H1 (cell line): ENCODE measurements around the gene PNRC2. TPM values are rescaled to one million over a fixed set of nuclear protein-coding genes. Genes with fewer than 3 reads are reported as not detected.

Experiments
- CTCF ChIA-PET: fragments of 300-600 bp; sonication (Branson Sonifier 250); formaldehyde crosslinking; loops from one replicate; lab custom pipeline; 2021; ENCODE audit not compliant: partially characterized antibody; lab: Charles Lee
- POLR2A ChIA-PET: fragments of 300-600 bp; sonication (Branson Sonifier 250); formaldehyde crosslinking; loops from one replicate; lab custom pipeline; 2021; ENCODE audit warnings: inconsistent platforms; ENCODE audit not compliant: partially characterized antibody; lab: Charles Lee
- DNase-seq, 2 experiments: peaks; one replicate each; pipeline versions ENCODE4 v3.0.0 to v3.0.0-alpha.2; 2010 to 2022; ENCODE audit warnings: low spot score in 2 of 2, low read depth in 1 of 2, mixed read lengths in 1 of 2
- FAIRE-seq: peaks from 2 replicates; lab custom pipeline; 2011; peaks lifted over from hg19 to GRCh38; lab: Jason Lieb, UNC
- H2AFZ ChIP-seq: 2 replicates; pipeline ENCODE4 v1.8.1; 2012; ENCODE audit warnings: low read length, inconsistent platforms
- H2AK5ac ChIP-seq: 2 replicates; pipeline ENCODE4 v1.6.1; 2013; ENCODE audit warnings: low read depth, low read length
- H2BK120ac ChIP-seq: replicated peaks from 2 replicates; pipeline ENCODE3; 2013; ENCODE audit warnings: low read depth, low read length, inconsistent platforms
- H2BK12ac ChIP-seq: 2 replicates; pipeline ENCODE4 v1.6.1; 2013; ENCODE audit warnings: low read depth, low read length
- H2BK15ac ChIP-seq: 2 replicates; pipeline ENCODE4 v1.6.1; 2013; ENCODE audit warnings: low read length
- H2BK20ac ChIP-seq: 2 replicates; pipeline ENCODE4 v1.6.1; 2013; ENCODE audit warnings: low read length
- H2BK5ac ChIP-seq: 2 replicates; pipeline ENCODE4 v1.6.1; 2013; ENCODE audit warnings: low read depth, low read length
- H3K14ac ChIP-seq: 2 replicates; pipeline ENCODE4 v1.6.1; 2013; ENCODE audit warnings: inconsistent platforms; ENCODE audit not compliant: insufficient read length
- H3K18ac ChIP-seq: 2 replicates; pipeline ENCODE4 v1.6.1; 2013; ENCODE audit warnings: low read length; ENCODE audit errors: extremely low read depth
- H3K23ac ChIP-seq: 2 replicates; pipeline ENCODE4 v1.6.1; 2013; ENCODE audit warnings: inconsistent platforms; ENCODE audit not compliant: insufficient read length
- H3K23me2 ChIP-seq: 2 replicates; pipeline ENCODE4 v1.6.1; 2013; ENCODE audit warnings: low read depth, low read length
- H3K27ac ChIP-seq: 2 replicates; pipeline ENCODE4 v1.6.1; 2011; ENCODE audit warnings: low read depth, low read length, inconsistent platforms
- H3K27me3 ChIP-seq, 4 experiments: replicated peaks in 1 of 4; 1 replicate in 1 of 4; 2 replicates in 3 of 4; pipeline versions ENCODE4 v1.6.1 to v1.8.1; 2011 to 2013; ENCODE audit warnings: low read length in 3 of 4, mild to moderate bottlenecking in 3 of 4, inconsistent platforms in 2 of 4, mixed read lengths in 2 of 4, moderate library complexity in 1 of 4; ENCODE audit not compliant: control insufficient read depth in 3 of 4, insufficient read depth in 3 of 4; ENCODE audit errors: extremely low read depth in 1 of 4
- H3K36me3 ChIP-seq, 4 experiments: 2 replicates each; pipeline versions ENCODE4 v1.6.1 to v1.8.1; 2011 to 2013; ENCODE audit warnings: mild to moderate bottlenecking in 4 of 4, low read length in 3 of 4, moderate library complexity in 2 of 4, control low read depth in 1 of 4, inconsistent platforms in 1 of 4; ENCODE audit not compliant: insufficient read depth in 4 of 4, control insufficient read depth in 2 of 4
- H3K4ac ChIP-seq: replicated peaks from 2 replicates; pipeline ENCODE3; 2013; ENCODE audit warnings: low read length, low read depth, mixed read lengths, inconsistent platforms; ENCODE audit not compliant: insufficient read length
- H3K4me1 ChIP-seq, 4 experiments: replicated peaks in 1 of 4; 1 replicate in 1 of 4; 2 replicates in 3 of 4; pipeline versions ENCODE4 v1.6.1 to v1.8.1; 2011 to 2013; ENCODE audit warnings: low read length in 3 of 4, inconsistent platforms in 2 of 4, mixed read lengths in 1 of 4; ENCODE audit not compliant: insufficient read depth in 4 of 4, control insufficient read depth in 3 of 4
- H3K4me2 ChIP-seq, 2 experiments: 2 replicates each; pipeline versions ENCODE4 v1.6.1 to v1.8.1; 2011 to 2013; ENCODE audit warnings: low read depth in 2 of 2, low read length in 2 of 2, control low read depth in 1 of 2, inconsistent platforms in 1 of 2, mild to moderate bottlenecking in 1 of 2; ENCODE audit not compliant: insufficient read depth in 1 of 2
- H3K4me3 ChIP-seq, 4 experiments: fragments of 200-600, 300-600 bp in 1 of 4; sonication (generic), shearing (Covaris generic), sonication (Bioruptor Twin) in 1 of 4; 2 replicates each; pipeline versions ENCODE4 v1.5.1 to v1.8.1; 2011 to 2016; ENCODE audit warnings: low read length in 4 of 4, low read depth in 3 of 4, control low read depth in 2 of 4, inconsistent platforms in 2 of 4, mild to moderate bottlenecking in 2 of 4, mixed read lengths in 1 of 4, moderate library complexity in 1 of 4; ENCODE audit not compliant: insufficient read depth in 2 of 4; ENCODE audit errors: extremely low read depth in 1 of 4
- H3K56ac ChIP-seq: replicated peaks from 2 replicates; pipeline ENCODE3; 2013; ENCODE audit warnings: low read depth, mild to moderate bottlenecking, mixed read lengths, low read length, inconsistent platforms; ENCODE audit not compliant: insufficient read length
- H3K79me1 ChIP-seq: 2 replicates; pipeline ENCODE4 v1.6.1; 2013; ENCODE audit warnings: low read depth, low read length, control low read depth
- H3K79me2 ChIP-seq, 2 experiments: 2 replicates each; pipeline versions ENCODE4 v1.6.1 to v1.8.1; 2012 to 2013; ENCODE audit warnings: low read length in 2 of 2, mild to moderate bottlenecking in 2 of 2, inconsistent platforms in 1 of 2; ENCODE audit not compliant: insufficient read depth in 2 of 2, control insufficient read depth in 1 of 2
- H3K9ac ChIP-seq, 4 experiments: replicated peaks in 1 of 4; 1 replicate in 1 of 4; 2 replicates in 3 of 4; pipeline versions ENCODE4 v1.6.1 to v1.8.1; 2011 to 2013; ENCODE audit warnings: low read depth in 3 of 4, low read length in 3 of 4, control low read depth in 2 of 4, mild to moderate bottlenecking in 2 of 4, moderate library complexity in 2 of 4, inconsistent platforms in 1 of 4; ENCODE audit errors: extremely low read depth in 1 of 4
- H3K9me3 ChIP-seq, 2 experiments: 2 replicates each; pipeline versions ENCODE4 v1.6.1 to v1.8.1; 2012 to 2013; ENCODE audit warnings: mild to moderate bottlenecking in 2 of 2, moderate library complexity in 2 of 2, control low read depth in 1 of 2, inconsistent platforms in 1 of 2, low read depth in 1 of 2, low read length in 1 of 2, mixed read lengths in 1 of 2; ENCODE audit not compliant: insufficient read depth in 2 of 2
- H4K20me1 ChIP-seq, 2 experiments: replicated peaks in 1 of 2; 2 replicates each; pipeline versions ENCODE3 to v1.8.1; 2011 to 2013; ENCODE audit warnings: inconsistent platforms in 2 of 2, low read length in 2 of 2, mild to moderate bottlenecking in 1 of 2; ENCODE audit not compliant: insufficient read depth in 2 of 2, control insufficient read depth in 1 of 2
- H4K5ac ChIP-seq: 2 replicates; pipeline ENCODE4 v1.6.1; 2013; ENCODE audit warnings: low read length, low read depth, mixed read lengths, inconsistent platforms; ENCODE audit not compliant: insufficient read length
- H4K8ac ChIP-seq: 2 replicates; pipeline ENCODE4 v1.8.0; 2013; ENCODE audit warnings: mild to moderate bottlenecking, moderate library complexity, low read length, inconsistent platforms; ENCODE audit not compliant: insufficient read depth; ENCODE audit errors: extremely low read depth
- H4K91ac ChIP-seq: replicated peaks from 2 replicates; pipeline ENCODE3; 2013; ENCODE audit warnings: low read length, mixed read lengths, inconsistent platforms; ENCODE audit not compliant: insufficient read length
- BCL11A ChIP-seq, 2 experiments: IDR thresholded peaks; one replicate each; pipeline ENCODE4 v1.6.1; 2011; ENCODE audit warnings: low read depth in 2 of 2, low read length in 2 of 2, mild to moderate bottlenecking in 2 of 2
- CREB1 ChIP-seq: IDR thresholded peaks from 2 replicates; pipeline ENCODE4 v1.6.1; 2012; ENCODE audit warnings: inconsistent platforms
- PHF8 ChIP-seq: fragments of 200-600 bp; sonication (generic); conservative IDR thresholded peaks from 2 replicates; pipeline ENCODE4 v1.7.1; 2012; ENCODE audit warnings: low read depth, mild to moderate bottlenecking, inconsistent platforms, low read length, moderate library complexity
- RBBP5 ChIP-seq: IDR thresholded peaks from 2 replicates; pipeline ENCODE4 v1.7.1; 2012; ENCODE audit warnings: low read depth, mild to moderate bottlenecking, inconsistent platforms, low read length, moderate library complexity, borderline replicate concordance
- SRF ChIP-seq: IDR thresholded peaks from 2 replicates; pipeline ENCODE4 v1.6.1; 2011; ENCODE audit warnings: mild to moderate bottlenecking, low read depth, low read length, moderate library complexity
- WGBS, 2 experiments: shearing (Covaris generic) in 1 of 2; methylation state at CpG; one replicate each; pipeline versions ENCODE4 v1.1.6 to v1.1.7; 2013 to 2015; ENCODE audit warnings: low lambda C conversion rate in 2 of 2, mixed read lengths in 2 of 2, inconsistent platforms in 1 of 2, low coverage in 1 of 2, missing lambda C conversion rate in 1 of 2; ENCODE audit not compliant: insufficient replicate concordance in 2 of 2, insufficient coverage in 1 of 2, insufficient read length in 1 of 2; ENCODE audit errors: extremely low coverage in 1 of 2, missing lambda C conversion rate in 1 of 2; 5-methylcytosine and 5-hydroxymethylcytosine counted together
- polyA plus RNA-seq, 7 experiments: library from polyadenylated mRNA; depleted of rRNA in 3 of 7; stranded (reverse) in 5 of 7; unstranded in 2 of 7; fragments of >200 nt in 5 of 7; fragments of 200-250 nt in 2 of 7; gene quantifications; 1 replicate in 5 of 7; 2 replicates in 1 of 7; 4 replicates in 1 of 7; pipeline versions ENCODE4 v1.2.1 to v1.2.3, GENCODE V29; 2011 to 2013; ENCODE audit warnings: missing spikeins in 2 of 7, mixed read lengths in 2 of 7
- total RNA-seq: library from RNA; stranded (reverse); fragmentation: NEBNext Ultra II Directional; extraction: Animal tissue kit (Norgen Biotek cat#: 25700); gene quantifications from 2 replicates; pipeline ENCODE4 v1.2.1, GENCODE V29; 2021
- TF ChIP-seq, protein P1 (sequence below): IDR thresholded peaks from 2 replicates; pipeline ENCODE4 v1.6.1; 2012; ENCODE audit warnings: low read length, inconsistent platforms

Gene PNRC2
- total and polyA plus RNA-seq, 2 of the 8 experiments (the other 6 are each of a cell fraction or from before 2014, with no cell fraction given): 57.5 to 147 TPM

DNA sequence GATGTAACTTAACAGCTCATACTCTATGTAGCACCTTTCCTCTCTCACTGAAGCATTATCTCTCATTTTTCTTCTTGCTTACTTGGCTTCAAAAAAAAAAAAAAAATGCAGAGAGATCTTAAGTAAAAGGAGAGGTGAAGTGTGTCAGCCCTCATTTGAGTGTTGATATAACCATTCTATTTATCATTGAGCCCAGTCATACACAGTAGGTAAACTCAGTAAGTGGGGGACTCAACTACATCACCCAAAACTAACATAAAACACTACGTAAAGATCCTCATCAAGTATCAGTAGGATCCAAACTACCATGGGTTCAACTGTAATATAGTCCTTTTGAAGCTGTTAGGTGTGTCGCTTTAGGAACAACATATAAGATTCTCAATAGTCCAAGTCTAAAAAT, 8.2 kb downstream of the PNRC2 start:
- Histone ChIP-seq H3K23me2 (no peaks in the 10 kb centered on the region), H3K23ac (no peak overlapping the region), H3K14ac (no peak overlapping the region), H3K4me1 (no peaks in the 10 kb centered on the region), H4K5ac (no peak overlapping the region), H4K91ac (no peak overlapping the region), H3K18ac (no peak overlapping the region), H3K4me3 (no peak overlapping the region), H3K79me1 (no peaks in the 10 kb centered on the region; the same call in 1 of the 2 replicates), H3K9me3 (no peaks in the 10 kb centered on the region), H3K36me3 (peaks cover 3 to 88% (median 42%) of the 10 kb centered on the region in 4 experiments; a peak in 7 of 8 replicates), H3K27ac (no peak overlapping the region), H2BK5ac (no peak overlapping the region), H4K20me1 (peaks cover 0 to 10% of the 10 kb centered on the region in 2 experiments), H3K79me2 (peaks cover 0 to 40% of the 10 kb centered on the region in 2 experiments; a peak in 2 of 4 replicates), H2BK20ac (no peak overlapping the region), H4K8ac (no peak overlapping the region), H3K56ac (no peak overlapping the region), H3K9ac (no peak overlapping the region), H2BK120ac (no peak overlapping the region), H3K4me2 (no peak overlapping the region), H3K27me3 (no peaks in the 10 kb centered on the region), H3K4ac (no peak overlapping the region), H2AK5ac (no peak overlapping the region), H2BK12ac (no peak overlapping the region), H2BK15ac (no peak overlapping the region), H2AFZ (no peak overlapping the region)
- ChIA-PET POLR2A (interaction anchor here (0.6 to 16.6 kb wide), 7 partner anchors 8 to 60 kb away, joined by 3 to 267 read pairs (median 5); partner anchors contain the start of genes PNRC2 and SRSF10), CTCF (interaction anchor here (0.8 kb wide), 1 partner anchor 274 kb away, joined by 3 read pairs; no protein-coding TSS in a partner anchor)
- DNase-seq (no peak), FAIRE-seq (no peak)
- whole genome bisulfite sequencing, 2 experiments: 86% methylated on average over 2 of the region's 2 CpGs; no CpG with 5 or more reads in 1 of the 2 experiments
- no peak for TF ChIP-seq SRF
- TF ChIP-seq BCL11A (IDR thresholded peaks at IDR 0.05; ENCODE audit: low read depth in 2 of 2, low read length in 2 of 2): no peak
- TF ChIP-seq RBBP5: no peak
- no peak for TF ChIP-seq CREB1
- TF ChIP-seq, protein P1, sequence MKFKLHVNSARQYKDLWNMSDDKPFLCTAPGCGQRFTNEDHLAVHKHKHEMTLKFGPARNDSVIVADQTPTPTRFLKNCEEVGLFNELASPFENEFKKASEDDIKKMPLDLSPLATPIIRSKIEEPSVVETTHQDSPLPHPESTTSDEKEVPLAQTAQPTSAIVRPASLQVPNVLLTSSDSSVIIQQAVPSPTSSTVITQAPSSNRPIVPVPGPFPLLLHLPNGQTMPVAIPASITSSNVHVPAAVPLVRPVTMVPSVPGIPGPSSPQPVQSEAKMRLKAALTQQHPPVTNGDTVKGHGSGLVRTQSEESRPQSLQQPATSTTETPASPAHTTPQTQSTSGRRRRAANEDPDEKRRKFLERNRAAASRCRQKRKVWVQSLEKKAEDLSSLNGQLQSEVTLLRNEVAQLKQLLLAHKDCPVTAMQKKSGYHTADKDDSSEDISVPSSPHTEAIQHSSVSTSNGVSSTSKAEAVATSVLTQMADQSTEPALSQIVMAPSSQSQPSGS: no peak
- no peak for TF ChIP-seq PHF8
